Smooth muscle cell (in vitro differentiated cells): Measurements from ENCODE around the gene RNF151. TPM values are rescaled to one million over a fixed set of nuclear protein-coding genes. Genes with fewer than 3 reads are reported as not detected.

Source experiments
- DNase-seq: peaks from one replicate; lab custom pipeline; 2025; ENCODE audit not compliant: unreplicated experiment; lab: John Stamatoyannopoulos, UW
- H2AFZ ChIP-seq: fragments of 200-600 bp; sonication (generic); 2 replicates; pipeline ENCODE4 v1.6.0; 2016; ENCODE audit warnings: antibody characterized with exemption, low read depth, mild to moderate bottlenecking
- H3F3A ChIP-seq: fragments of 200-600 bp; sonication (generic); 2 replicates; pipeline ENCODE4 v1.6.0; 2017; ENCODE audit warnings: antibody characterized with exemption, low read depth
- H3K27ac ChIP-seq: fragments of 200-600 bp; sonication (generic); 2 replicates; pipeline ENCODE4 v1.5.1; 2016; ENCODE audit warnings: low read depth, mild to moderate bottlenecking
- H3K27me3 ChIP-seq: fragments of 200-600 bp; sonication (generic); 2 replicates; pipeline ENCODE4 v1.6.1; 2016; ENCODE audit warnings: low read depth, mild to moderate bottlenecking
- H3K36me3 ChIP-seq: fragments of 200-600 bp; sonication (generic); 2 replicates; pipeline ENCODE4 v1.5.1; 2016; ENCODE audit warnings: low read depth
- H3K4me1 ChIP-seq: fragments of 200-600 bp; sonication (generic); 2 replicates; pipeline ENCODE4 v1.5.1; 2016; ENCODE audit warnings: low read depth
- H3K4me2 ChIP-seq: fragments of 200-600 bp; sonication (generic); 2 replicates; pipeline ENCODE4 v1.6.0; 2016; ENCODE audit warnings: mild to moderate bottlenecking
- H3K4me3 ChIP-seq: fragments of 200-600 bp; sonication (generic); 2 replicates; pipeline ENCODE4 v1.5.1; 2016; ENCODE audit warnings: mild to moderate bottlenecking
- H3K79me2 ChIP-seq: fragments of 200-600 bp; sonication (generic); 2 replicates; pipeline ENCODE4 v1.6.0; 2016; ENCODE audit warnings: low read depth, mild to moderate bottlenecking
- H3K9ac ChIP-seq: fragments of 200-600 bp; sonication (generic); 2 replicates; pipeline ENCODE4 v1.6.0; 2016; ENCODE audit warnings: low read depth
- H3K9me3 ChIP-seq: fragments of 200-600 bp; sonication (generic); replicated peaks from 2 replicates; pipeline ENCODE4 v1.5.1; 2016; ENCODE audit warnings: low read depth
- H4K20me1 ChIP-seq: fragments of 200-600 bp; sonication (generic); 2 replicates; pipeline ENCODE4 v1.6.0; 2016; ENCODE audit warnings: low read depth
- CTCF ChIP-seq: fragments of 200-600 bp; sonication (generic); IDR thresholded peaks from 2 replicates; pipeline ENCODE4 v1.5.1; 2017; ENCODE audit warnings: borderline replicate concordance, mild to moderate bottlenecking, antibody characterized with exemption; ENCODE audit not compliant: insufficient read depth, poor library complexity, severe bottlenecking
- WGBS: methylation state at CpG from one replicate; pipeline ENCODE4 v1.1.7; 2016; ENCODE audit warnings: low lambda C conversion rate; 5-methylcytosine and 5-hydroxymethylcytosine counted together
- polyA plus RNA-seq: library from polyadenylated mRNA; unstranded; fragments of >200 nt; fragmentation: Nextera tagmentation; extraction: Ambion mirVana; gene quantifications from 2 replicates; pipeline ENCODE4 v1.2.1, GENCODE V29; 2016
- total RNA-seq: library from RNA; depleted of rRNA; stranded (reverse); fragments of >200 nt; gene quantifications from 2 replicates; pipeline ENCODE4 v1.2.3, GENCODE V29; 2014

Gene RNF151
- total and polyA plus RNA-seq, 2 experiments from 2014 or later: not detected

- no peak overlapping the region for H3K9ac ChIP-seq
- peaks cover 5% of the 10 kb centered on the region for H3K4me1 ChIP-seq
- no peaks in the 10 kb centered on the region for H3K27me3 ChIP-seq
- no peak for TF ChIP-seq CTCF
- H3K79me2 ChIP-seq: peaks cover 21% of the 10 kb centered on the region
- no peaks in the 10 kb centered on the region for H3K36me3 ChIP-seq
- no peak overlapping the region for H2AFZ ChIP-seq
- 98% methylated on average over 23 of the region's 28 CpGs for WGBS
- H3K4me3 ChIP-seq: no peak overlapping the region
- H3K4me2 ChIP-seq: no peak overlapping the region
- no peak overlapping the region for H3K27ac ChIP-seq
- DNase-seq: no peak
- H4K20me1 ChIP-seq: peaks cover 51% of the 10 kb centered on the region
- H3F3A ChIP-seq: peaks cover 25% of the 10 kb centered on the region
- H3K9me3 ChIP-seq: no peaks in the 10 kb centered on the region
These were observed 33.3 kb downstream of the RNF151 start for GRCh38 chr16:1999866-2000514.

- no peak overlapping the region for H3K9ac ChIP-seq
- H2AFZ ChIP-seq: no peak overlapping the region
- H3K36me3 ChIP-seq: no peaks in the 10 kb centered on the region
- no peaks in the 10 kb centered on the region for H3K9me3 ChIP-seq
- no peak for TF ChIP-seq CTCF
- peaks cover 15% of the 10 kb centered on the region for H3F3A ChIP-seq
- H3K27ac ChIP-seq: no peak overlapping the region
- H3K4me3 ChIP-seq: no peak overlapping the region
- H3K27me3 ChIP-seq: no peaks in the 10 kb centered on the region
- 98% methylated on average over 19 of the region's 19 CpGs for WGBS
- peaks cover 61% of the 10 kb centered on the region for H4K20me1 ChIP-seq
- H3K4me1 ChIP-seq: peaks cover 5% of the 10 kb centered on the region
- H3K4me2 ChIP-seq: no peak overlapping the region
- no peak for DNase-seq
- H3K79me2 ChIP-seq: peaks cover 32% of the 10 kb centered on the region
These were observed 34.4 kb downstream of the RNF151 start for GRCh38 chr16:2001035-2001434.

GRCh38 chr16:2001456-2002355 lies 35.0 kb downstream of the RNF151 start:
- Histone ChIP-seq H3K36me3 (no peaks in the 10 kb centered on the region), H3F3A (peaks cover 8% of the 10 kb centered on the region), H4K20me1 (peaks cover 68% of the 10 kb centered on the region), H3K9ac (no peak overlapping the region), H3K4me3 (no peak overlapping the region), H3K4me1 (peaks cover 5% of the 10 kb centered on the region), H3K4me2 (no peak overlapping the region), H3K79me2 (peaks cover 39% of the 10 kb centered on the region), H2AFZ (no peak overlapping the region), H3K9me3 (no peaks in the 10 kb centered on the region), H3K27me3 (no peaks in the 10 kb centered on the region), H3K27ac (no peak overlapping the region)
- TF ChIP-seq CTCF: no peak
- DNase-seq: no peak
- WGBS: 98% methylated on average over 52 of the region's 53 CpGs
